Natural killer cell treated with Interleukin-12 subunit alpha and Interleukin-12 subunit beta and Interleukin-15 and Interleukin-18, amount 100 ng/mL, for 72 hours (primary cell): ENCODE data around the gene LRRC74A. TPM values are rescaled to one million over a fixed set of nuclear protein-coding genes. Genes with fewer than 3 reads are reported as not detected.

Experiments used
- ATAC-seq, 2 donors: fragments of 150-1000 bp; cut with Tn5 transposase in 1 of 2; sonication (Bioruptor Pico), chemical (Tn5 transposase) in 1 of 2; 2 replicates each; pipeline ENCODE4 v1.10.0; 2021
- DNase-seq: peaks from one replicate; pipeline ENCODE4 v3.0.0; 2022; ENCODE audit warnings: low spot score
- H3K27ac Mint-ChIP-seq, 2 donors: 1 replicate in 1 of 2; 2 replicates in 1 of 2; pipeline ENCODE4 v1.8.0; 2022; ENCODE audit warnings: mixed read lengths in 2 of 2, mild to moderate bottlenecking in 1 of 2, moderate library complexity in 1 of 2
- H3K27me3 Mint-ChIP-seq, 2 donors: 1 replicate in 1 of 2; 2 replicates in 1 of 2; pipeline ENCODE4 v1.8.0; 2022; ENCODE audit warnings: mixed read lengths in 2 of 2
- H3K36me3 Mint-ChIP-seq: one replicate; pipeline ENCODE4 v1.8.0; 2022; ENCODE audit warnings: mixed read lengths
- H3K4me1 Mint-ChIP-seq, 2 donors: 1 replicate in 1 of 2; 2 replicates in 1 of 2; pipeline ENCODE4 v1.8.0; 2022; ENCODE audit warnings: low read depth in 2 of 2, mixed read lengths in 2 of 2, mild to moderate bottlenecking in 1 of 2
- H3K4me3 Mint-ChIP-seq: one replicate; pipeline ENCODE4 v1.8.0; 2022; ENCODE audit warnings: mixed read lengths
- H3K9me3 Mint-ChIP-seq: 2 replicates; pipeline ENCODE4 v1.8.0; 2022; ENCODE audit warnings: mixed read lengths
- total RNA-seq, 2 donors: library from RNA; stranded (reverse); gene quantifications; one replicate each; pipeline ENCODE4 v1.2.3, GENCODE V29; 2022

The LRRC74A gene
- not detected for total RNA-seq

- Mint-ChIP-seq H3K4me1 (no peaks in the 10 kb centered on the region), H3K27ac (no peak within 1 kb of the TSS)
- ATAC-seq: no peak
Observed at GRCh38 chr14:76826122-76826521, at the start of gene LRRC74A. Gene LRRC74A (plus strand): TSS chr14:76826408. CDS start chr14:76826698, 290 bp downstream.

GRCh38 chr14:76776428-76777251 is 49.6 kb upstream of the LRRC74A start:
- DNase-seq (no peak), ATAC-seq (no peak)
- Mint-ChIP-seq H3K27ac (no peak overlapping the region), H3K9me3 (no peaks in the 10 kb centered on the region), H3K4me3 (no peak overlapping the region), H3K27me3 (no peaks in the 10 kb centered on the region), H3K36me3 (no peaks in the 10 kb centered on the region), H3K4me1 (peaks cover 0 to 10% of the 10 kb centered on the region in 2 donors)

More at GRCh38 chr14:76826122-76826521, at the start of gene LRRC74A:
- Mint-ChIP-seq H3K9me3 (no peaks in the 10 kb centered on the region), H3K27me3 (peaks cover 16 to 18% of the 10 kb centered on the region in 2 donors), H3K36me3 (no peaks in the 10 kb centered on the region), H3K4me3 (no peak within 1 kb of the TSS)
- DNase-seq: no peak

GRCh38 chr14:76777721-76778120 is 48.5 kb upstream of the LRRC74A start:
- Mint-ChIP-seq H3K27ac (no peak overlapping the region), H3K4me1 (peaks cover 4 to 13% of the 10 kb centered on the region in 2 donors), H3K9me3 (no peaks in the 10 kb centered on the region), H3K4me3 (no peak overlapping the region), H3K36me3 (no peaks in the 10 kb centered on the region), H3K27me3 (no peaks in the 10 kb centered on the region)
- no peak for DNase-seq
- ATAC-seq: no peak

- H3K36me3 Mint-ChIP-seq: no peaks in the 10 kb centered on the region
- peaks cover 13 to 23% of the 10 kb centered on the region in 2 donors for H3K4me1 Mint-ChIP-seq
- no peaks in the 10 kb centered on the region for H3K9me3 Mint-ChIP-seq
- H3K4me3 Mint-ChIP-seq: no peak overlapping the region
- ATAC-seq (no peak), DNase-seq (no peak)
- no peaks in the 10 kb centered on the region for H3K27me3 Mint-ChIP-seq
- no peak overlapping the region for H3K27ac Mint-ChIP-seq
Observed at GRCh38 chr14:76778546-76779215, 47.5 kb upstream of the LRRC74A start.

GRCh38 chr14:76779221-76780057 is 46.8 kb upstream of the LRRC74A start:
- Mint-ChIP-seq H3K27ac (no peak overlapping the region), H3K27me3 (no peaks in the 10 kb centered on the region), H3K4me1 (peaks cover 13 to 20% of the 10 kb centered on the region in 2 donors), H3K36me3 (no peaks in the 10 kb centered on the region), H3K9me3 (no peaks in the 10 kb centered on the region), H3K4me3 (no peak overlapping the region)
- ATAC-seq (no peak), DNase-seq (no peak)

- Mint-ChIP-seq H3K4me1 (peaks cover 18 to 23% of the 10 kb centered on the region in 2 donors), H3K27me3 (no peaks in the 10 kb centered on the region), H3K27ac (no peak overlapping the region), H3K4me3 (no peak overlapping the region), H3K9me3 (no peaks in the 10 kb centered on the region), H3K36me3 (no peaks in the 10 kb centered on the region)
- no peak for DNase-seq
- ATAC-seq: no peak
Observed at GRCh38 chr14:76780058-76780345, 46.2 kb upstream of the LRRC74A start.

GRCh38 chr14:76780360-76780759 is 45.8 kb upstream of the LRRC74A start:
- DNase-seq (no peak), ATAC-seq (no peak)
- H3K4me1 Mint-ChIP-seq: peaks cover 19 to 20% of the 10 kb centered on the region in 2 donors
- no peak overlapping the region for H3K4me3 Mint-ChIP-seq
- no peaks in the 10 kb centered on the region for H3K9me3 Mint-ChIP-seq
- no peaks in the 10 kb centered on the region for H3K27me3 Mint-ChIP-seq
- no peak overlapping the region for H3K27ac Mint-ChIP-seq
- H3K36me3 Mint-ChIP-seq: no peaks in the 10 kb centered on the region

GRCh38 chr14:76780875-76781647 is 45.1 kb upstream of the LRRC74A start:
- no peaks in the 10 kb centered on the region for H3K36me3 Mint-ChIP-seq
- H3K9me3 Mint-ChIP-seq: no peaks in the 10 kb centered on the region
- no peak overlapping the region for H3K4me3 Mint-ChIP-seq
- H3K4me1 Mint-ChIP-seq: peaks cover 19 to 20% of the 10 kb centered on the region in 2 donors
- DNase-seq: no peak
- no peaks in the 10 kb centered on the region for H3K27me3 Mint-ChIP-seq
- H3K27ac Mint-ChIP-seq: no peak overlapping the region
- no peak for ATAC-seq

GRCh38 chr14:76781648-76782051 is 44.6 kb upstream of the LRRC74A start:
- Mint-ChIP-seq H3K27ac (no peak overlapping the region), H3K36me3 (no peaks in the 10 kb centered on the region)
- DNase-seq: no peak

GRCh38 chr14:76782115-76782884 is 43.9 kb upstream of the LRRC74A start:
- ATAC-seq: no peak
- Mint-ChIP-seq H3K4me1 (peaks cover 19 to 20% of the 10 kb centered on the region in 2 donors), H3K27me3 (no peaks in the 10 kb centered on the region), H3K9me3 (no peaks in the 10 kb centered on the region), H3K36me3 (no peaks in the 10 kb centered on the region), H3K27ac (peak overlapping the region; percentile 26 to 34), H3K4me3 (peak overlapping the region; percentile 62)
- DNase-seq: no peak

More at GRCh38 chr14:76781648-76782051, 44.6 kb upstream of the LRRC74A start:
- Mint-ChIP-seq H3K27me3 (no peaks in the 10 kb centered on the region), H3K4me1 (peaks cover 19 to 20% of the 10 kb centered on the region in 2 donors), H3K9me3 (no peaks in the 10 kb centered on the region), H3K4me3 (no peak overlapping the region)
- ATAC-seq: no peak

GRCh38 chr14:76782885-76783566 is 43.2 kb upstream of the LRRC74A start:
- no peak for DNase-seq
- peak; percentile 67 to 70 for ATAC-seq
- Mint-ChIP-seq H3K4me3 (peak overlapping the region; percentile 62), H3K27ac (peak overlapping the region; percentile 26 to 34), H3K36me3 (no peaks in the 10 kb centered on the region), H3K9me3 (no peaks in the 10 kb centered on the region), H3K4me1 (peaks cover 19 to 20% of the 10 kb centered on the region in 2 donors), H3K27me3 (no peaks in the 10 kb centered on the region)

- Mint-ChIP-seq H3K4me1 (peaks cover 19 to 20% of the 10 kb centered on the region in 2 donors), H3K4me3 (no peak overlapping the region), H3K9me3 (no peaks in the 10 kb centered on the region), H3K27ac (no peak overlapping the region), H3K27me3 (no peaks in the 10 kb centered on the region), H3K36me3 (no peaks in the 10 kb centered on the region)
- ATAC-seq (no peak), DNase-seq (no peak)
Observed at GRCh38 chr14:76784266-76784874, 41.8 kb upstream of the LRRC74A start.
